SH-SY5Y (cell line): ENCODE data around the gene NODAL.

Experiments
- GATA2 ChIP-seq: IDR thresholded peaks from 2 replicates; pipeline ENCODE4 v1.6.1; 2011; ENCODE audit warnings: mild to moderate bottlenecking, low read depth, low read length
- GATA3 ChIP-seq: IDR thresholded peaks from 2 replicates; pipeline ENCODE4 v1.6.1; 2011; ENCODE audit warnings: low read depth, mild to moderate bottlenecking, low read length, moderate library complexity

DNA sequence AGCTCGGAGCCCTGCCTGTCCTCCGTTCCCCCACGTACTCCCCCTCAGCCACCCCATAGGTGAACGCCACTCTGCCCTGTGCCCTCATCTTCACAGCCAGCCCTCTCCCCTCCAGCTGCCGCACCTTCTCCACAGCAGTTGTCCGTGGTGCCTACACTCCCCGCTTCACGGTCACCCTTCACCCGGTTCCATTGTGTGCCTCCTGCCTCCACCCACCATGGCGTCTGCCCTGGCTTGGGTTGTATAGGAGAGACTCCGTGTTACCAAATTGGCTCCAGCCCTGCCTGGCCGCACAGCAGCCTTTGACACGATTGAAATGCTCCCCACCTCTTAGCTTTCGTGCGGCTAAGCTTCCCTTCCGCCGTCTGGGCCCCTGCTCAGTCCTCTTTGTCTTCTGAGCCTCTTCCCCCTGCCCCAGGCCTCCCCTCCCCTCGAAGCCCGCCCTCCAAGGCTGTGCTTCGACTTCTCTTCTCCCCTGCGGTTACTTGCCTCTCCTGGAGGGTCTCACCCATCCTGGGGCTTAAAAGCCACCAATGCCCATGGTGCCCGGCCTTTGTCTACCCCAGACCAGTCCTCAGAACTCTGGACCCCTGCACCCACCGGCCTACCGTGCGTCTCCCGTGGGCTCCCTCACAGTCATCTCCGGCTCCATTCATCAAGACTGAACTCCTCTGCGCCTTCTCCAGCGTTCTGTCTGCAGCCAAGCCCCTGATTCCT lies 18.5 kb upstream of the NODAL start:
- TF ChIP-seq GATA2 (no peak), GATA3 (no peak)
